Calu3 (cell line): ENCODE results near the gene RAB44. TPM values are rescaled to one million over a fixed set of nuclear protein-coding genes. Genes with fewer than 3 reads are reported as not detected.
"Not testable (repeated sequence)": the region's sequence is repeated elsewhere in the genome, so short reads cannot be mapped to it uniquely, and the experiment has no call there.

Source experiments
- BruUV-seq: library from RNA; stranded (reverse); fragments of 400-500 nt; replicated peaks from 2 replicates; lab custom pipeline; 2021; lab: Mats Ljungman, UMichigan
- CTCF ChIA-PET: fragments of 300-600 bp; sonication (Branson Sonifier 250); formaldehyde crosslinking; loops from one replicate; lab custom pipeline; 2022; ENCODE audit warnings: antibody characterized with exemption; lab: Charles Lee
- DNase-seq: peaks from one replicate; pipeline ENCODE4 v3.0.0; 2022
- H3K27ac Mint-ChIP-seq: one replicate; pipeline ENCODE4 v1.8.0; 2022; ENCODE audit warnings: mixed read lengths; ENCODE audit not compliant: unreplicated experiment
- H3K27me3 Mint-ChIP-seq: one replicate; pipeline ENCODE4 v1.8.0; 2022; ENCODE audit warnings: mixed read lengths; ENCODE audit not compliant: unreplicated experiment
- H3K36me3 Mint-ChIP-seq: one replicate; pipeline ENCODE4 v1.8.0; 2022; ENCODE audit warnings: mild to moderate bottlenecking, moderate library complexity, mixed read lengths; ENCODE audit not compliant: insufficient read depth, unreplicated experiment
- H3K4me1 Mint-ChIP-seq: one replicate; pipeline ENCODE4 v1.8.0; 2022; ENCODE audit warnings: mild to moderate bottlenecking, low read depth, mixed read lengths; ENCODE audit not compliant: unreplicated experiment
- H3K4me3 Mint-ChIP-seq: one replicate; pipeline ENCODE4 v1.8.0; 2022; ENCODE audit warnings: mild to moderate bottlenecking, low read depth, moderate library complexity, mixed read lengths; ENCODE audit not compliant: unreplicated experiment
- H3K9me3 Mint-ChIP-seq: one replicate; pipeline ENCODE4 v1.8.0; 2022; ENCODE audit warnings: low read depth, mixed read lengths; ENCODE audit not compliant: unreplicated experiment
- intact Hi-C: fragments of 100-400 bp; cut with micrococcal nuclease; formaldehyde crosslinking; loops from one replicate; pipeline ENCODE4 v1.10.0; 2022; ENCODE audit not compliant: unreplicated experiment
- total RNA-seq: library from RNA; stranded (reverse); gene quantifications from 2 replicates; pipeline ENCODE4 v1.2.3, GENCODE V29; 2022
- TF ChIP-seq, protein P1 (sequence below): fragments of 200-600 bp; IDR thresholded peaks from one replicate; pipeline ENCODE4 v1.8.0; 2022; ENCODE audit warnings: antibody characterized with exemption; ENCODE audit not compliant: unreplicated experiment

The RAB44 gene
- total RNA-seq, 1 experiment from 2014 or later, result not detected

DNA sequence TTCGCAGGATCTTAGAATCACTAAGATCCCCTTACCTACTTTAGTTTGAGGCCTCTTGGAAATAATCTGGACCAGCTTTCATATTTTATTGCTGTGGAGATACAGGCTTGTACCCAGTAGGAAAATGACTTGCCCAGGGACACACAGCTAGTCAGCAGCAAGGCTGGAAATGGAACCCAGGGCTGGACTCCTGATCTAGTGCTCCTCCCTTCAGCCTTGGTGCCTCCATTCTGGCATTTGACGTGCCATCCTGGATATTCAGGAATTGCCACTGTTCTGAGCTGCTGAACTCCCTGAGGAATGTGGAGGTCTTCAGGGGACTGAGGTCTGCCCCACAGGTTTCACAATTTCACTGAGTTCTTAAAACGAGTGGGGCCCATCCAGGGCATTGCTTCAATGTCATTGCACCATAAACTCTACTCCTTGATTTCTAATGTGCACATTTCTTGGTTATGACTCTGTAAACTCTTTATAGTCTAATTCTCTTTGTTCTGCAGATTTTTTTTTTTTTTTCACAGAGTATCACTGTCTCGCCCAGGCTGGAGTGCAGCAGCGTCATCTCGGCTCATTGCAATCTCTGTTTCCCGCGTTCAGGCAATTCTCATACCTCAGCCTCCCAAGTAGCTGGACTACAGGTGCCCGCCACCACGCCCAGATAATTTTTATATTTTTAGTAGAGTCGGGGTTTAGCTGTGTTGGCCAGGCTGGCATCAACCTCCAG is 45.8 kb upstream of the RAB44 start:
- H3K36me3 Mint-ChIP-seq, result no peaks in the 10 kb centered on the region
- peaks cover 10% of the 10 kb centered on the region for H3K4me1 Mint-ChIP-seq
- no TSS peak for BruUV-seq
- intact Hi-C loops, result no loop called here
- H3K9me3 Mint-ChIP-seq, result no peaks in the 10 kb centered on the region
- no peak overlapping the region for H3K4me3 Mint-ChIP-seq
- no peak for DNase-seq
- no peak overlapping the region for H3K27ac Mint-ChIP-seq
- H3K27me3 Mint-ChIP-seq, result no peaks in the 10 kb centered on the region
- CTCF ChIA-PET, result interaction anchor here (0.7 kb wide), 1 partner anchor 45 kb away, joined by 3 read pairs; no protein-coding TSS in a partner anchor
- TF ChIP-seq, protein P1, sequence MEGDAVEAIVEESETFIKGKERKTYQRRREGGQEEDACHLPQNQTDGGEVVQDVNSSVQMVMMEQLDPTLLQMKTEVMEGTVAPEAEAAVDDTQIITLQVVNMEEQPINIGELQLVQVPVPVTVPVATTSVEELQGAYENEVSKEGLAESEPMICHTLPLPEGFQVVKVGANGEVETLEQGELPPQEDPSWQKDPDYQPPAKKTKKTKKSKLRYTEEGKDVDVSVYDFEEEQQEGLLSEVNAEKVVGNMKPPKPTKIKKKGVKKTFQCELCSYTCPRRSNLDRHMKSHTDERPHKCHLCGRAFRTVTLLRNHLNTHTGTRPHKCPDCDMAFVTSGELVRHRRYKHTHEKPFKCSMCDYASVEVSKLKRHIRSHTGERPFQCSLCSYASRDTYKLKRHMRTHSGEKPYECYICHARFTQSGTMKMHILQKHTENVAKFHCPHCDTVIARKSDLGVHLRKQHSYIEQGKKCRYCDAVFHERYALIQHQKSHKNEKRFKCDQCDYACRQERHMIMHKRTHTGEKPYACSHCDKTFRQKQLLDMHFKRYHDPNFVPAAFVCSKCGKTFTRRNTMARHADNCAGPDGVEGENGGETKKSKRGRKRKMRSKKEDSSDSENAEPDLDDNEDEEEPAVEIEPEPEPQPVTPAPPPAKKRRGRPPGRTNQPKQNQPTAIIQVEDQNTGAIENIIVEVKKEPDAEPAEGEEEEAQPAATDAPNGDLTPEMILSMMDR, result no peak

DNA sequence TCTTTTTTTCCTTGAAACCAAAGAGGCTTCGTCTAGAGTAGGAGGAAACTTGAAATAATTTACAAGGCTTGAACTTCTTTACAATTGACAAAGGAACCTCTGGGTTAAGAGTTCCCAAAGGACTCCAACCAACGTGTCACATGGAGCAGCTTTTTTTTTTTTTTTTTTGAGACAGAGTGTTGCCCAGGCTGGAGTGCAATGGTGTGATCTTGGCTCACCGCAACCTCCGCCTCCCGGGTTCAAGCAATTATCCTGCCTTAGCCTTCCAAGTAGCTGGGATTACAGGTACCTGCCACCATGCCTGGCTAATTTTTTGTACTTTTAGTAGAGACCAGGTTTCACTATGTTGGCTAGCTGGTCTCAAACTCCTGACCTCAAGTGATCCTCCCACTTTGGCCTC is 43.2 kb upstream of the RAB44 start:
- H3K27me3 Mint-ChIP-seq, DNase-seq, BruUV-seq, H3K27ac Mint-ChIP-seq, H3K4me3 Mint-ChIP-seq, H3K9me3 Mint-ChIP-seq, intact Hi-C loops, H3K36me3 Mint-ChIP-seq, H3K4me1 Mint-ChIP-seq: not testable (repeated sequence)
- CTCF ChIA-PET, result interaction anchor here (0.7 to 1.4 kb wide), 3 partner anchors 9 to 22 kb away, joined by 3 read pairs; no protein-coding TSS in a partner anchor

DNA sequence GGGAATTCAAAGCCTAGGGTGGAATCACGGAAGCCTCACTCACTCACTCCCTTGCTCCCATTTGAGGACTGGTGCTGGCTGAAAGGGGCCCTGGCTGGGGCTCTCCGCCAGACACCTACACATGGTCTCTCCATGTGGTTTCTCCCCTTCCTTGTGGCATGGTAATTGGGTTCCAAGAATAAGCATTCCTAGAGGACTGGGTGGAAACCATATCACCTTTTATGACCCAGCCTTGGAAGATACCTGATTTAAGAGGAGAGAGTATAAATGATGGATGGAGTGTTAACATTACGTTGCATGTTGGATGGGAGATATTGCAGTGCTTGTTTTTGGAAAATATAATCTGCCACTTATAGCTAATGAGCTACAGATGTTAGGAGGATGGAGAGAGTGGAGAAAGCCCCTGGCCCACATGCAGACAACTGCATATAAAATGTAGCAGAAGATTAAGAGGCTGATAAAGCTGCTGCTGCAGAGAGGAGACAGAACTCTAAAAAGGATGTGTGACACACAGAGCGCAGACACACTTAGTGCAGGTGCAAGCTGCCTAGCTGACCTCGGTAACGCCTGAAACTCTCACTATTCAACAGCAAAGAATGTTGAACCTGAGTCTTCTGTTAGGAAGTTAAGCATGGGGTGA is 42.4 kb upstream of the RAB44 start:
- Mint-ChIP-seq H3K4me3 (no peak overlapping the region), H3K9me3 (no peaks in the 10 kb centered on the region), H3K27me3 (peaks cover 12% of the 10 kb centered on the region), H3K27ac (no peak overlapping the region), H3K36me3 (no peaks in the 10 kb centered on the region), H3K4me1 (peaks cover under 1% of the 10 kb centered on the region)
- BruUV-seq, result no TSS peak
- CTCF ChIA-PET, result interaction anchor here (1.4 kb wide), 1 partner anchor 10 kb away, joined by 3 read pairs; no protein-coding TSS in a partner anchor
- TF ChIP-seq, protein P1, result no peak
- DNase-seq, result no peak
- intact Hi-C loops, result no loop called here

DNA sequence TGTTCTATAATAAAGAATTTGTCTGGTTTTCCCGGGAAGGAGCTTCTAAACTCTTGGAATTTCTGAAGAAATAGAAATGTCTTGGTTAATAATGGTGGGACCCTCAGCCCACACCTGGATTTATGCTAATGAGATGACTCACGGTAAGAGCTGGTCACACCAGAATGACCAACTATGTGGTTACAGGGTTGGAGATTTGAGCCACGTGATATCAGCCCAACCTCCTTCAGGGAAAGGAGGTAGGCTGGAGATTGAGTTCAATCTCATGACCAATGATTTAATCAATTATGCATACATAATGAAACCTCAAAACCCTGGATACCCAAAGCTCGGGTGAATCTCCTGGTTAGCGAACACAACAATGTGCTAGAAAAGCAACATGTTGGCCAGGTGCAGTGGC is 41.2 kb upstream of the RAB44 start:
- no TSS peak for BruUV-seq

More for the DNA sequence above, 41.2 kb upstream of the RAB44 start:
- no peak overlapping the region for H3K4me3 Mint-ChIP-seq
- H3K27ac Mint-ChIP-seq, result no peak overlapping the region
- intact Hi-C loops, result no loop called here
- no peaks in the 10 kb centered on the region for H3K36me3 Mint-ChIP-seq
- peaks cover 12% of the 10 kb centered on the region for H3K27me3 Mint-ChIP-seq
- H3K4me1 Mint-ChIP-seq, result no peaks in the 10 kb centered on the region
- DNase-seq, result no peak
- H3K9me3 Mint-ChIP-seq, result no peaks in the 10 kb centered on the region
- CTCF ChIA-PET, result interaction anchor here (0.8 kb wide), 1 partner anchor 10 kb away, joined by 3 read pairs; no protein-coding TSS in a partner anchor
- TF ChIP-seq, protein P1, result no peak
